Kidney (tissue), 14 donors: ENCODE data around the gene RAD9A. TPM values are rescaled to one million over a fixed set of nuclear protein-coding genes. Genes with fewer than 3 reads are reported as not detected.
"Not testable (repeated sequence)": the region's sequence is repeated elsewhere in the genome, so short reads cannot be mapped to it uniquely, and the experiment has no call there.

ENCODE experiments used
- DNase-seq, 5 donors: peaks; one replicate each; pipeline ENCODE4 v3.0.0-alpha.2; 2013 to 2020
- FAIRE-seq: peaks from 2 replicates; lab custom pipeline; 2012; peaks lifted over from hg19 to GRCh38; lab: Jason Lieb, UNC
- H3K27ac ChIP-seq, 2 donors: one replicate each; pipeline ENCODE4 v1.7.0; 2013; ENCODE audit warnings: low read depth in 2 of 2, low read length in 2 of 2, inconsistent platforms in 1 of 2
- H3K27me3 ChIP-seq: one replicate; pipeline ENCODE4 v1.7.1; 2013; ENCODE audit warnings: low read length, inconsistent platforms; ENCODE audit not compliant: control insufficient read depth, insufficient read depth
- H3K36me3 ChIP-seq, 3 donors: one replicate each; pipeline versions ENCODE4 v1.7.0 to v1.7.1; 2013; ENCODE audit warnings: low read length in 3 of 3, control low read depth in 1 of 3, inconsistent platforms in 1 of 3; ENCODE audit not compliant: insufficient read depth in 3 of 3, control insufficient read depth in 2 of 3
- H3K4me1 ChIP-seq, 3 donors: one replicate each; pipeline versions ENCODE4 v1.7.0 to v1.7.1; 2013; ENCODE audit warnings: low read length in 3 of 3, inconsistent platforms in 1 of 3, low read depth in 1 of 3; ENCODE audit not compliant: control insufficient read depth in 2 of 3, insufficient read depth in 2 of 3
- H3K4me3 ChIP-seq, 3 donors: one replicate each; pipeline versions ENCODE4 v1.7.0 to v1.8.1; 2013; ENCODE audit warnings: low read length in 3 of 3, control low read depth in 1 of 3, inconsistent platforms in 1 of 3
- H3K9ac ChIP-seq, 3 donors: one replicate each; pipeline versions ENCODE4 v1.7.0 to v1.7.1; 2013; ENCODE audit warnings: low read length in 3 of 3, control low read depth in 1 of 3, inconsistent platforms in 1 of 3
- H3K9me3 ChIP-seq, 3 donors: one replicate each; pipeline versions ENCODE4 v1.7.0 to v1.7.1; 2013; ENCODE audit warnings: low read length in 3 of 3, control low read depth in 1 of 3, inconsistent platforms in 1 of 3; ENCODE audit not compliant: control insufficient read depth in 2 of 3, insufficient read depth in 1 of 3
- intact Hi-C: fragments of 100-400 bp; cut with DNase I; formaldehyde crosslinking; loops from one replicate; pipeline ENCODE4 v1.11.1; 2022
- polyA plus RNA-seq: library from polyadenylated mRNA; stranded (reverse); fragments of 350-450 nt; fragmentation: Illumina TruSeq; extraction: RNeasy Lipid Tissue Mini Kit (QIAGEN cat#74804); gene quantifications from one replicate; pipeline ENCODE4 v1.2.3, GENCODE V29; 2014; ENCODE audit warnings: low read depth, low replicate concordance; ENCODE audit not compliant: insufficient read depth
- total RNA-seq: library from RNA; stranded (reverse); fragmentation: NEBNext Ultra II Directional; extraction: Animal tissue kit (Norgen Biotek cat#: 25700); gene quantifications from one replicate; pipeline ENCODE4 v1.2.1, GENCODE V29; 2021
- TF ChIP-seq, protein P1 (sequence below): IDR thresholded peaks from 3 replicates; pipeline ENCODE4 v1.5.1; 2012; ENCODE audit warnings: mild to moderate bottlenecking, moderate library complexity, borderline replicate concordance; ENCODE audit not compliant: insufficient read depth; ENCODE audit errors: extremely low read depth
- donor health status: control.
- donor health status: control.
- donor health status: control.
- donor health status: control.
- donor health status: control.
- donor health status: DM: yes; HTN: yes; CAD: no.
- donor health status: Normal renal cell carcinoma (clear cell type).

RAD9A gene
- total and polyA plus RNA-seq, 2 donors from 2014 or later: 16.4 to 17.8 TPM

DNA sequence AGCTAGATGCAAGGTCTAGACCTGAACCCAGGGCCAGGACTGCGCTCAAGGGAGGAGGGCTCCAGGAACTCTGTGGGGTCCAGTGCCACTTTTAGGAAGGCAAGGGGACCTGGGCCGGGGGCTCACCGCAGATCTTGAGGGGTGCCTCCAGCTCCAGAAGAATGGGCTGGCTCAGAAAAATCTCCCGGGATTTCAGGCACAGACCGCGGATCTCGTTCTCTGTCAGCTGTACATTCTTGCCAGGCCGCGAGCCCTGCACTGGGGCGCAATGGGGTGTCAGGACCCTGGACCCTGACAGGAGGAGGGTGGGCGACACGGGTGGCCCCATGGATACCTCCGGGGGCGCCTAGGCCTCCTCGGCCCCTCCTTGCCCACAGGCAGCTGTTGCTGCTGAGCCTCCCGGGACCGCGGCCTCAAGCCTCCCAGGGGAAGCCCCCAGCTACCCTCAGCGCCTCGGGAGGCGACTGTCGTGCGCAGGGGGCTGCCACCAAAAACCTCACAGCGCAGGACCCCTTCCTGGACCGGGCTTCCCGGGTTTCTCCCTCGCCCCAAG, 9.2 kb downstream of the RAD9A start:
- Histone ChIP-seq H3K9me3 (no peaks in the 10 kb centered on the region), H3K27ac (peak overlapping the region; percentile 74 to 88), H3K9ac (peak overlapping the region; percentile 13 to 92 (median 90)), H3K36me3 (peaks cover 0 to 19% (median 2%) of the 10 kb centered on the region in 3 donors), H3K27me3 (no peaks in the 10 kb centered on the region), H3K4me1 (peaks cover 0 to 15% (median 5%) of the 10 kb centered on the region in 3 donors), H3K4me3 (peak overlapping the region; percentile 5 to 83 (median 71))
- intact Hi-C loops: no loop called here
- TF ChIP-seq, protein P1, sequence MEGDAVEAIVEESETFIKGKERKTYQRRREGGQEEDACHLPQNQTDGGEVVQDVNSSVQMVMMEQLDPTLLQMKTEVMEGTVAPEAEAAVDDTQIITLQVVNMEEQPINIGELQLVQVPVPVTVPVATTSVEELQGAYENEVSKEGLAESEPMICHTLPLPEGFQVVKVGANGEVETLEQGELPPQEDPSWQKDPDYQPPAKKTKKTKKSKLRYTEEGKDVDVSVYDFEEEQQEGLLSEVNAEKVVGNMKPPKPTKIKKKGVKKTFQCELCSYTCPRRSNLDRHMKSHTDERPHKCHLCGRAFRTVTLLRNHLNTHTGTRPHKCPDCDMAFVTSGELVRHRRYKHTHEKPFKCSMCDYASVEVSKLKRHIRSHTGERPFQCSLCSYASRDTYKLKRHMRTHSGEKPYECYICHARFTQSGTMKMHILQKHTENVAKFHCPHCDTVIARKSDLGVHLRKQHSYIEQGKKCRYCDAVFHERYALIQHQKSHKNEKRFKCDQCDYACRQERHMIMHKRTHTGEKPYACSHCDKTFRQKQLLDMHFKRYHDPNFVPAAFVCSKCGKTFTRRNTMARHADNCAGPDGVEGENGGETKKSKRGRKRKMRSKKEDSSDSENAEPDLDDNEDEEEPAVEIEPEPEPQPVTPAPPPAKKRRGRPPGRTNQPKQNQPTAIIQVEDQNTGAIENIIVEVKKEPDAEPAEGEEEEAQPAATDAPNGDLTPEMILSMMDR: no peak
- no peak for FAIRE-seq
- no peak for DNase-seq

DNA sequence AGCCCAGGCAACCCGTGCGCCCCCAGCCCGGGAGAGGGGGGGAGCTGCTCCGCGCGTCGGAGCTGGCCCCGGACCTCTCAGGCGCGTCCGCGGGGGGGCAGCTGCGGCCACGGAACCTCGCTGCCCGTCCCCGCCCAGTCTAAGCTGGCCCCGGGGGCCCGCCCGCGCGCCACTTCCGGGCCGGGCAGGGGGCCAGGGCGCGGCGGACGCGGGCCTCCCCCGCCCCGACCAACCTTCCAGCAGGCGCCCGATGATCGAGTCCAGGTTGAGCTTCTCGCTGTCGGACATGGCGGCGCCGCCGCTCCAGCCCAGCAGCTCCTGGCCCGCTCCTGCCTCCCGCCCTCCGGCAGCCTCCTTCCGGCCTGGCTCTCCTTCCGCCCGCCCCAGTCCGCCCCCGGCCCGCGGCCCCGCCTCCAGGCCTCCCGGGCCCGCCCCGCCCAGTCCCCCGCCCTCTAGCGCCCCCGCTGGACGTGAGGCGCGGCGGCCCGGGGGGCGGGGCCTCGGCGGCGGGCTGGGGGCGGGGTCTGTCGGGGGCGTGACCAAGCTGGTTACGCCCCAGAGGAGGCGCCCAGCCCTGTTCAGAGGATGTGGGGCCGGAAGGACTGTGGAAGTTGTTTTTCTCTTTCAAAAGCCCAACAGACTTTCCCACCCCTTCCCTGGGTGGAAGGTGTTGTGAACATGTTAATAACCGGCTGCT, 9.9 kb downstream of the RAD9A start, which contains the start of gene PPP1CA:
Gene PPP1CA, minus strand, starts transcription at position 364 of the 697 bp plus-strand sequence. Its CDS starts 76 bp downstream, at position 288.
- H3K4me3 ChIP-seq: peak within 1 kb of the TSS; percentile 61 to 83 (median 71)
- peaks cover 0 to 19% (median 2%) of the 10 kb centered on the region in 3 donors for H3K36me3 ChIP-seq
- no peaks in the 10 kb centered on the region for H3K9me3 ChIP-seq
- no peaks in the 10 kb centered on the region for H3K27me3 ChIP-seq
- FAIRE-seq (no peak), DNase-seq (peak; percentile 94 to 97 (median 96))
- TF ChIP-seq, protein P1: peak; percentile 19
- H3K27ac ChIP-seq: peak within 1 kb of the TSS; percentile 78 to 88
- intact Hi-C loops: no loop called here
- peak within 1 kb of the TSS; percentile 39 to 92 (median 90) for H3K9ac ChIP-seq
- peaks cover 0 to 15% (median 5%) of the 10 kb centered on the region in 3 donors for H3K4me1 ChIP-seq

DNA sequence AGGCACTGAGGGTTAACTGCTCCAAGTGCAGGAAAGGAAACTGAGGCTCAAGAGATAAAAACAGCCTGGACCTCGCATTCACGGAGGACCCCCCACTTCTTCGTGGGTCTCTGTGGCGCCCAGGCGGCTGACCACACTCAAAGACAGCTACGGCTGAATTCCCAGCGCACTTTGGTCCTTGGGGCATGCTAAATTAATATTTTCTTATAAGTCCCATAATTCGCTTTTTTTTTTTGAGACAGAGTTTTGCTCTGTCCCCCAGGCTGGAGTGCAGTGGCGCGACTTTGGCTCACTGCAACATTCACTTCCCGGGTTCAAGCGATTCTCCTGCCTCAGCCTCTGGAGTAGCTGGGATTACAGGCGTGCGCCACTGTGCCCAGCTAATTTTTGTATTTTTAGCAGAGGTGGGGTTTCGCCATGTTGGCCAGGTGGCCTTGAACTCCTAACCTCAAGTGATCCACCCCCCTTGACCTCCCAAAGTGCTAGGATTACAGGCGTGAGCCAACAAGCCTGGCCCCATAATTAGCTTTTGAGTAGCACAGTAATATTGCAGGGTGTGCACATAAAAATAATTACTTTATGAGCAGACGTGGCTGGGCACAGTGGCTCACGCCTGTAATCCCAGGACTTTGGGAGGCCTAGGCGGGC, 10.5 kb downstream of the RAD9A start:
- intact Hi-C loops, H3K9me3 ChIP-seq, DNase-seq, FAIRE-seq, H3K27me3 ChIP-seq: not testable (repeated sequence)
- Histone ChIP-seq H3K4me3 (peak overlapping the region; percentile 60 to 70 (median 61)), H3K27ac (peak overlapping the region; percentile 11 to 78), H3K9ac (peak overlapping the region in 2 of 3 donors; percentile 39 to 65), H3K4me1 (peaks cover 0 to 15% (median 5%) of the 10 kb centered on the region in 3 donors), H3K36me3 (peaks cover 0 to 17% (median 2%) of the 10 kb centered on the region in 3 donors)

DNA sequence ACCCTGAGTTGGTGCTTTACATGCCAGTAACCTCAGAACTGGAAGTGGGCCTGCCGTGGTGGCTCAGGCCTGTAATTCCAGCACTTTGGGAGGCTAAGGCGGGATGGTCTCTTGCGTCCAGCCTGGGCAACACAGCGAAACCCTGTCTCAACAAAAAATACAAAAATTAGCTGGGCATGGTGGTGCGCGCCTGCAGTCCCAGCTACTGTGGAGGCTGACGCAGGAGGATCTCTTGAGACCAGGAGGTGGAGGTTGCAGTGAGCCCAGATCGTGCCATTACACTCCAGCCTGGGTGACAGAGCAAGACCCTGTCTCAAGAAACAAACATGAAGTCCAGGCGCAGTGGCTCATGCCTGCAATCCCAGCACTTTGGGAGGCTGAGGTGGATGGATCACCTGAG, 11.3 kb downstream of the RAD9A start:
- DNase-seq: not testable (repeated sequence)

More for the DNA sequence above, 11.3 kb downstream of the RAD9A start:
- H3K4me1 ChIP-seq: peaks cover 0 to 15% (median 5%) of the 10 kb centered on the region in 3 donors
- H3K9me3 ChIP-seq, H3K27me3 ChIP-seq, FAIRE-seq, H3K4me3 ChIP-seq, H3K36me3 ChIP-seq, H3K27ac ChIP-seq, H3K9ac ChIP-seq, intact Hi-C loops: not testable (repeated sequence)
